Breast epithelium (tissue), 3 donors: ENCODE data around the gene ASB6.

Experiments used
- CTCF ChIP-seq, 3 donors: fragments of 450-650 bp; IDR thresholded peaks; one replicate each; pipeline ENCODE4 v1.5.1; 2016 to 2017; ENCODE audit warnings: antibody characterized with exemption in 3 of 3, mild to moderate bottlenecking in 3 of 3, moderate library complexity in 3 of 3
- POLR2A ChIP-seq: fragments of 450-650 bp; IDR thresholded peaks from one replicate; pipeline ENCODE4 v1.6.1; 2016; ENCODE audit warnings: antibody characterized with exemption, mild to moderate bottlenecking, moderate library complexity

DNA sequence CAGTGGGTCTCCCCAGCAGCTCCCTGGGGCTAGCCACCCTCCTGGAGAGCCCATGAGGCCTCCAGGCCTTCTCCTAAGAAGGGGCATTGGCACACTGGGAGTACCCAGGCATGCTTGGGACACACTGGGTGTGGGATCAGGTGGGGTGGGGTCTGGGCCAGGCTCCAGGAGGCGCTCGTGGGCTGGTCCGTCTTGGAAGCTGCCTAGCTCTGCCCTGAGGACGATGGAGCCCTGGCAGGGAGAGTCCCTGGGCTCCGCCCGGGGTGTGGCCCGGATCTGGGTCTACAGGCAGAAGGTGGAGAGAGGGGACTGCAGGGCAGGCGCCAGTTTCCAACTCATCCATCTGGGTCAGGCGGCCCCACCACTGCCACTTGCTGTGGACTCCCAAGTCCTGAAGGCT, 25.9 kb upstream of the ASB6 start:
- TF ChIP-seq CTCF (IDR thresholded peaks at IDR 0.05) (no peak), POLR2A (no peak)
